ENCODE measurements around the gene LLGL2.

DNA sequence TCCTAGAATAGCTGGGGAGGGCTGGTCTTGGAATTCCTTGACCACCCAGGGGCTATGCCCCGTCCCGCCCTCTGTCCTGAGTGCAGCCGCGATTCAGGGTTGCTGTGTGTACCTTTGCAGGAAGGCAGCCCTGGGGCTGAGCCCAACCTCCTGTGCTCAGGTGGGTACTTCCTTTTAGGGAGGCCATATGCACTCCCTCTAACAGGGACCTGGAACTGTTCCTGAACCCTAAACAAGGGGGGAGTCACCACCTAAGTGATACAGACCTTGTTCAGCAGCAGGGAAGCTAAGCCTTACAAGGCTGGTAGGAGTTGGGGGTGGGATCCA, 24.6 kb downstream of the LLGL2 start:
- TF ChIP-seq, protein P1, sequence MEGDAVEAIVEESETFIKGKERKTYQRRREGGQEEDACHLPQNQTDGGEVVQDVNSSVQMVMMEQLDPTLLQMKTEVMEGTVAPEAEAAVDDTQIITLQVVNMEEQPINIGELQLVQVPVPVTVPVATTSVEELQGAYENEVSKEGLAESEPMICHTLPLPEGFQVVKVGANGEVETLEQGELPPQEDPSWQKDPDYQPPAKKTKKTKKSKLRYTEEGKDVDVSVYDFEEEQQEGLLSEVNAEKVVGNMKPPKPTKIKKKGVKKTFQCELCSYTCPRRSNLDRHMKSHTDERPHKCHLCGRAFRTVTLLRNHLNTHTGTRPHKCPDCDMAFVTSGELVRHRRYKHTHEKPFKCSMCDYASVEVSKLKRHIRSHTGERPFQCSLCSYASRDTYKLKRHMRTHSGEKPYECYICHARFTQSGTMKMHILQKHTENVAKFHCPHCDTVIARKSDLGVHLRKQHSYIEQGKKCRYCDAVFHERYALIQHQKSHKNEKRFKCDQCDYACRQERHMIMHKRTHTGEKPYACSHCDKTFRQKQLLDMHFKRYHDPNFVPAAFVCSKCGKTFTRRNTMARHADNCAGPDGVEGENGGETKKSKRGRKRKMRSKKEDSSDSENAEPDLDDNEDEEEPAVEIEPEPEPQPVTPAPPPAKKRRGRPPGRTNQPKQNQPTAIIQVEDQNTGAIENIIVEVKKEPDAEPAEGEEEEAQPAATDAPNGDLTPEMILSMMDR (IDR thresholded peaks at IDR 0.05), result no peak
- TF ChIP-seq POLR2A (IDR thresholded peaks at IDR 0.05), result no peak

Measured in thyroid gland (tissue), 4 donors.